Neural progenitor cell (in vitro differentiated cells): Measurements from ENCODE around the gene MYOG.

Experiments used
- EZH2phosphoT487 ChIP-seq: fragments of 200-600 bp; sonication (generic); IDR thresholded peaks from 2 replicates; pipeline ENCODE4 v1.6.1; 2017; ENCODE audit warnings: antibody characterized with exemption
- TF ChIP-seq, protein P1 (sequence below): fragments of 200-600 bp; sonication (generic); IDR thresholded peaks from 2 replicates; pipeline ENCODE4 v1.5.1; 2017; ENCODE audit warnings: antibody characterized with exemption, mild to moderate bottlenecking

DNA sequence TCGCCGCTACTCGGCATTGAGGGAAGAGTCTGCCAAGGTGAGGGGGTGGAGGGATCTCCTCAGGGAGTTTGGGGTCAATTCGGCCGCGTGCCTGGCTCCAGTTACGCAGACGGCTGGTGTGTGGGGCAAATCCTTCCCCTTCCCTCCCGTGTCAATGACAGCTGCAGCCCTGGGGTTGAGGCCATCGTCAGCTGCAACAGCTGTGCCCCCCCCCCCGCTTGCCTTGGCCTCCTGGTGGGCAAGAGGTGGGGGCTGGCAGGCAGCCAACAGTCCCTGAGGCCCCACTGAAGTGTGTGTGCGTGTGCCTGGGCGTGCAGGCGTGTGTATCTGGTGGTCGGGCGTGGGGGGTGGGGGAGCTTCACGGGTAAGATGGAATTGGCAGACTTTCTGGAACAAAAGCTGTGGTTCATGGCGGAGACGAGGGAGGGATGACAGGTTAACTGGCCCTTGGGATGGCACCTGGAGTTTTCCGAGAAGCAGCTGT, 33.9 kb downstream of the MYOG start:
- TF ChIP-seq, protein P1, sequence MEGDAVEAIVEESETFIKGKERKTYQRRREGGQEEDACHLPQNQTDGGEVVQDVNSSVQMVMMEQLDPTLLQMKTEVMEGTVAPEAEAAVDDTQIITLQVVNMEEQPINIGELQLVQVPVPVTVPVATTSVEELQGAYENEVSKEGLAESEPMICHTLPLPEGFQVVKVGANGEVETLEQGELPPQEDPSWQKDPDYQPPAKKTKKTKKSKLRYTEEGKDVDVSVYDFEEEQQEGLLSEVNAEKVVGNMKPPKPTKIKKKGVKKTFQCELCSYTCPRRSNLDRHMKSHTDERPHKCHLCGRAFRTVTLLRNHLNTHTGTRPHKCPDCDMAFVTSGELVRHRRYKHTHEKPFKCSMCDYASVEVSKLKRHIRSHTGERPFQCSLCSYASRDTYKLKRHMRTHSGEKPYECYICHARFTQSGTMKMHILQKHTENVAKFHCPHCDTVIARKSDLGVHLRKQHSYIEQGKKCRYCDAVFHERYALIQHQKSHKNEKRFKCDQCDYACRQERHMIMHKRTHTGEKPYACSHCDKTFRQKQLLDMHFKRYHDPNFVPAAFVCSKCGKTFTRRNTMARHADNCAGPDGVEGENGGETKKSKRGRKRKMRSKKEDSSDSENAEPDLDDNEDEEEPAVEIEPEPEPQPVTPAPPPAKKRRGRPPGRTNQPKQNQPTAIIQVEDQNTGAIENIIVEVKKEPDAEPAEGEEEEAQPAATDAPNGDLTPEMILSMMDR = no peak
- no peak for TF ChIP-seq EZH2phosphoT487
